Activated T-cell treated with anti-CD3 and anti-CD28 coated beads for 1 hour (primary cell): ENCODE data around the gene GNA14.
"Not testable (repeated sequence)": the region's sequence is repeated elsewhere in the genome, so short reads cannot be mapped to it uniquely, and the experiment has no call there.

Experiments used
- DNase-seq: peaks from one replicate; pipeline ENCODE4 v3.0.0-alpha.2; 2020; ENCODE audit warnings: low read depth

Gene GNA14

GRCh38 chr9:77449240-77450084, 198.7 kb downstream of the GNA14 start:
- DNase-seq: no peak

DNA sequence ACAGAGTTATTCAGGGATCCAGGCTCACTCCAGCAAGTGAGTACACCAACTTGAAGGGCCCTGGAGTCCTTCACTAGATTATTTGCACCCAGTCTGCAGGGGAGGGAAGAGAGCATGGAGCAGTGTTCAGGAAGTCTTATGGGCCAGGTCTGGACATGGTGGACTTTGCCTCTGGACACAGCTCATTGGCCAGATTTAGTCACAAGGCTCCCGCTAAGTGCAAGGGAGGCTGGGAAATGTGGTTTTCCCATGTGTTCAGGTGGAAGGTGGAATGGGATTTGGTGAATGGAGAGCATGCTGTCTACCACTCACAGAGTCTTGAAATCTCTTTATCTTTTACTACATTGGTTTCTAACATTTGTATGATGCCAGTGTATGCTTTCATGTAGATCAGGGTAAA, 200.5 kb downstream of the GNA14 start:
- DNase-seq: no peak

DNA sequence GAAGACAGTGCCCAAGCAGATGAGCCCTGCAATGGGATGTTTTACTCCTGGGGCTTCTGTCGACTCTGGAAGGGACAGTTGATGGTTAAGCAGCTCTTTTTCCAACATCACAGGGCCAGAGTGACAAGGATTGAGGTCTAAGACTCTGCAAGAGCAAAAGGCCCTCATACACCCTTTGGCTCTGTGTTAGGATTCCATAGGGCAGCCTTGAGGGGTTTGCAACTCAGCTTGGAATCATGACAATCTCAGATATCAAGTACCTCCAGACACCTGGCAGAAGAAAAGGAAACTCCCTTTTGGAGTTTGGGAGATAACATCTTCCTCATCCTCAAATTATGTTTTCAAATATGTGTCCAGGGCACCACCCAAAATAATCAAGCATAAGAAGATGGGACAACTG, 205.7 kb downstream of the GNA14 start:
- no peak for DNase-seq

DNA sequence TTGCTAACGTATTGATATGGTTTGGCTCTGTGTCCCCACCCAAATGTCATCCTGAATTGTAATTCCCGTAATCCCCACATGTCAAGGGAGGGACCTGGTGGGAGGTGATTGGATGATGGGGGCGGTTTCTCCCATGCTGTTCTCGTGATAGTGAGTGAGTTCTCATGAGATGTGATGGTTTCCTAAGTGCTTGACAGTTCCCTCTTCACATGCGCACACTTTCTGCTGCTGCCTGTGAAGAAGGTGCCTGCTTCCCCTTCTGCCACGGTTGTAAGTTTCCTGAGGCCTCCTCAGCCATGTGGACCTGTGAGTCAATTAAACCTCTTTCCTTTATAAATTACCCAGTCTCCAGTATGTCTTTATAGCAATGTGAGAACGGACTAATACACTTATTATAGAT, 207.0 kb downstream of the GNA14 start:
- DNase-seq: not testable (repeated sequence)

DNA sequence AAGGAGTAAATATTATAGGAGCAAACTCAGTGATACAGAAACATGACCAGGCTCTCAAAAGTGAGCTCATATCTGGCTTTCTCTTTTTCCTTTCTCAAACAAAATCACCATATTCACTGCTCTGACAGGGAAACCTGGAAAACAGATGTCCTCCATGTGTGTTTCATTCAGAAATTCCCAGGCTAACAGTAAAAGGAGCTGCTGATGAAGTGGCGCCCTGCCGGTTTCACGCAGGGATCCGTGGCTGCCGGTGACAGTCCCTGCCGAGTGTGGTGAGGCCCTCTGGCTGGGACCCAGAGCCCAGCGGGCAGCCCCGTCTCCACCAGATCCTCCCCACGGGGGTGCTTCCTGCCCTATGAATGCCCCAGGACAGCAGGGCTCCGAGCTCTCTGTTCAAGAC, 208.1 kb downstream of the GNA14 start:
- no peak for DNase-seq

DNA sequence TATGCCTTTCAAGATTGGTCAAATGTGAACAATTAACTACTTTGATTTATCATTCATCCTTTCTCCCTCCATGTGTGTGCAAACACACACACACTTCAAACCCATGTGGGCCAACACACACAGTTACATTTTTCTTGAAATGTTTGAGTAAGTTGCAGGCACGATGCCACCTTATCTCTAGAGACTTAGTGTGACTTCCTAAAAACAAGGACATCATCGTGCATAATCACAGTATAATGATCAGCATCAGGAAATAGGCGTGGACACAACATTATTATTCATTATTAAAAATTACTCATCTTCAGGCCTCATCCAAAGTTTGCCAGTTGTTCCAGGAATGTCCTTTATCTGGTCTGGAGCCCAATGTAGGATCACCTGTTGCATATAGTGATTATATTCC, 209.5 kb downstream of the GNA14 start:
- no peak for DNase-seq

DNA sequence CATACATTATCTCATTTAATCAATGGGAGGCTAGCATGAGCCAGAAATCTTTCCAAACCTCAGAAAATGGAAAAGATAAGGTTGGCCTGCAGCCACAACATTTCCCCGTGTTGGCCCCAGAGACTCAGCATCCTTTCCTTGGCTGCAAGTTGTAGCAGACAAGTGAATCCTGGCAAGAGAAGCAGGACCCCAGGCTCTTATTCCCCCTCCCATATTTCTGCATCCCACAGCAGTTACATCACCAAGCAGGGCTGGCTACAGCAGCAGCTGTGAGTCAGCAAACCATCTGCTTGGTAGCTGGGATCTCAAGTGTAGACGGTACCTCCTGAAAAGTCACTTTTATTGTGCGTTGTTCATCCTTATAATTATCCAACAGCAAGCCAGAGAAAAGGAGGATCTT, 212.4 kb downstream of the GNA14 start:
- no peak for DNase-seq

DNA sequence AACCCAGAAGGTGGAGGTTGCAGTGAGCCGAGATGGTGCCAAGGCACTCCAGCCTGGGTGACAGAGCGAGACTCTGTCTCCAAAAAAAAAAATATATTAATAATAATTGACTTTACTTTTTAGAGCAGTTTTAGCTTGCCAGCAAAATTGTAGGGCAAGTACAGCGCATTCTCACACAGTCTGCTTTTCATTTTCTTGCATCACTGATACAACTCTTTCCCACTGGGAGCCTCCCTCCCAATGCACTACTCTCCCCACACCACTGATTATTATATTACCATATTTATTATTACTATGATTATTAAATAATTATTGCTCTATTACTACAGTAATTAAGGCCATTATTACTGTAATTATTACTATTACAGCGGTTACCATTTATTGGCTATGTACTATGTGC, 212.8 kb downstream of the GNA14 start:
- DNase-seq: no peak

- peak; percentile 16 for DNase-seq
Observed at GRCh38 chr9:77433675-77434445, 214.3 kb downstream of the GNA14 start.

DNA sequence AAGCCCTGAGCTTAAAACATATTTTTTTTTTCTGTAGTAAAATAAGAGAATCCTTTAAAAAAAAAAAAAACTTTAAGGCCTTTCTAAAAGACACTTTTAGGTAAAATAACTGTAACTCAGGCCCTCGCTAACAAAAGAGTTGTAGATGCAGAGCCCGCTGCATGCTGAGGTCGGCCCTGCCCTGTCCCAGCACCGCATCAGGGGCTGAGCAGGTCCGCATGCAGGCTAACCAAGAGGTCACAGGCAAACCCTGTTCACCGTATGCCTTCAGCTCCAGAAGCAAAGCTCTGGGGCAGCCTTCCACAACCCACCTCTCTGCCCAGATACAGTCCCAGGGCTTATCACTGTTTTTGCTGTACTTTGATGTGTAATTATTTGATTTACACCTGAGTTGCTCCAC, 216.1 kb downstream of the GNA14 start:
- DNase-seq: no peak

DNA sequence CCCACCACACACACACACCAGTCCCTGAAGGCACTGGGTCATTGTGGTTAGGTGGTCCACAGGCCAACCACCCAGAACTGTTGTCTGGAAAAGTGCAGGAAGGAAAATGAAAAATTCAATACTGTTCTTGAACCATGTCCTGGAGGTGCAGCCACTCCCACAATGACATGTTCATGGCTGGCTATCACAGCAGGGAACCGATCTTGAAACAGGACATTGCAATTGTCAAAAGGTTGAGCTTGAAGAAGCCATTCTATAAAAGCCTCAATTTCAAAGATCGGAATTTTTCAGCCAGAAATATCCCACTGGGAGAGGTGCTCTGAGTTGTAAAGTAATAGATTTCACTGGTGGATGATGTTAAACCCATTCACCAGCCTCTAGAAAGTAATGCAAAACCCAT, 218.2 kb downstream of the GNA14 start:
- DNase-seq: no peak

- no peak for DNase-seq
Observed at GRCh38 chr9:77427256-77427927, 220.7 kb downstream of the GNA14 start.

GRCh38 chr9:77426712-77427111, 221.4 kb downstream of the GNA14 start:
- no peak for DNase-seq

DNA sequence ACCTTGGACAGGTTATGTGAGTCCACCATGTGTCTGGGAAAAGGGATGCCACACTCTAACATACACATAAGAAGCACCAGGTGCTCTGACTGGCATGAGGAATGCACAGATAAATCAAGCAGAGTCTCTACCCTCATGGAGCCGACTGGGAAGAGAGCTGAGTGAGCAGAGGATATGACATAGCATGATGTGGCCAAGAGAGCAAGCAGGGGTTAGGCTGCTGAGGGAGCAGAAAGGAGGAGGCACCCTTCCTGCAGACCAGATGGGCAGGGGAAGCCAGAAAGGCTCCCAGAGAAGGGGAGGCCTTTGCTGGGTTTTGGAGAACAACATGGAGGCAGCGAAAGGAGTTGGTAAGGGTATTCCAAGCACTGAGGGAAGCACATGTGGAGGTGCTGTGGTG, 223.1 kb downstream of the GNA14 start:
- no peak for DNase-seq

DNA sequence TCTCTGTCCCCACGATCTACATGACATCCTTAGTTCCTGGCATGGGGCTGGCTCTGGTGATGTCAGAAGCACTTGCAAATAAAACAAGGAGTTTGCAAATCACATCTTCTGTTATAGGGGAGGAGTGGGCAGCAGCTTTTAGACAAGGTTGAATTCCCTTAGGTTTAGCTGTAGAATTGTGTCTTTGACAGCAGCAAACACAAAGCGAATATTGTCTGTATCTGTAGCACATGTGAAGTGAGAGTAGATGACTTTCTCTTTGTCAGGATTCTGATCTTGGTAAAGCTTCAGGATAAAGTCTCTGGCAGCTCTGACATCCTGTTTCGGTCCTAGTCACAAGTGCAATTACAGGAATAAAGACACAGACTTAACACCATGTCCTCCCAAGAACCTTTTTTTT, 224.3 kb downstream of the GNA14 start:
- DNase-seq: no peak

DNA sequence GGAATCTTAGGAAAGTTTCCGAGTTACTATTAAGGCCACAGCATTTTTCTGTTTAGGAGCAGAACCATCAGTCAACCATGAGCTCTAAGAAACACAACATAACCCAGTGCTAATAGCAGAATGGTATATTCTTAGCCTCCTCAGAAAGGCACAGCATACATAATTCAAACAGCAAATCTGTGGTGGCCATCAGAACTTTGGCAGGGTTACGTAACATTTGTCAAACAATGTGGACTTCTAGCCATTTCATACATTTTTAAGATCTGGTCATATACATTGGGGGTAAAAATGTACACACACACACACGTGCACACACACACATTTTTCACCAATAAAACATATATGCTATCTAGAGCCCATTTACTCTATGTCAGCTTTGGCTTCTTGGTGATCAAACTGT, 225.2 kb downstream of the GNA14 start:
- DNase-seq: no peak

- DNase-seq: no peak
Observed at GRCh38 chr9:77421506-77422265, 226.4 kb downstream of the GNA14 start.

DNA sequence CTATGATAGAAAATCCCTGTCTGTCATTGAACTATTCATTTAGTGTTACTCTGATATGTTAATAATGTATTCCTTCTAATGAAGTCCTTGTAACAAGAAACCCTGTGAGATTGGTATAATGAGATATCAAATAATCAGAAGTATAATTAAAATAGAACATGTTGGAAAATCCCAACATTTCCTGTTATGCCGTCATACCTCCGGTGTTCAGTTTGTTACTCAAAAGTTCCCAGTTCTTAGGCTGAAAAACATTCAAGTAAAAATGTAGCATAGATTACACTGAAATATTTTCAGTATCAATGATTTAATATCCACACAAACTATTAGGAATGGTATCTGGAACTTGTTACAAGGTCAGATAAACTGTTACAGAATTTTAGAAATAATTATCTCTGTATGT, 227.5 kb downstream of the GNA14 start:
- DNase-seq: no peak

GRCh38 chr9:77418226-77418625, 229.9 kb downstream of the GNA14 start:
- no peak for DNase-seq

DNA sequence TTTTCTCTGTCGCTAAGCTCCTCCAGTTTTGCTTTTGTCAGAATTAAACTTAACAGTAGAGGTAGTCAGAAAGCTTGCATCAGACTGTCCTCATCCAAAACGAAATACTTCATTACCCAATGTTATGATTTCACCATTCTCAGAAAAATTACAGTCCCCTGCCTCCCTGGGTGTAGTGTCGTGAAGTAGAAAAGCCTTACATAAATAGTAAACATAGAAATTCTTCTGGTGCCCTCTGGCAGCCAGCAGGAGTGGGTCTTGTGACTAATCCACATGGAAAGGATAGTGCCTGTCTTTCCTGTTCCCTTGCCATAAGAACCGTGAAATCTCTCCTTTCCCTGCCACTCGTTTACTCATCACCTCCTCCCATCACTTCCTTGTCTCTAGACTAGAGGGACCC, 230.6 kb downstream of the GNA14 start:
- DNase-seq: no peak

DNA sequence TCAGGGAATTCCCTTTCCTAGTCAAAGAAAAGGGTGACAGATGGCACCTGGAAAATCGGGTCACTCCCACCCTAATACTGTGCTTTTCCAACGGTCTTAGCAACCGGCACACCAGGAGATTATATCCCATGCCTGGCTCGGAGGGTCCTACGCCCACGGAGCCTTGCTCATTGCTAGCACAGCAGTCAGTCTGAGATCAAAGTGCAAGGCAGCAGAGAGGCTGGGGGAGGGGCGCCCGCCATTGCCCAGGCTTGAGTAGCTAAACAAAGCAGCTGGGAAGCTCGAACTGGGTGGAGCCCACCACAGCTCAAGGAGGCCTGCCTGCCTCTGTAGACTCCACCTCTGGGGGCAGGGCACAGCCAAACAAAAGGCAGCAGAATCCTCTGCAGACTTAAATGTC, 239.6 kb downstream of the GNA14 start:
- not testable (repeated sequence) for DNase-seq

DNA sequence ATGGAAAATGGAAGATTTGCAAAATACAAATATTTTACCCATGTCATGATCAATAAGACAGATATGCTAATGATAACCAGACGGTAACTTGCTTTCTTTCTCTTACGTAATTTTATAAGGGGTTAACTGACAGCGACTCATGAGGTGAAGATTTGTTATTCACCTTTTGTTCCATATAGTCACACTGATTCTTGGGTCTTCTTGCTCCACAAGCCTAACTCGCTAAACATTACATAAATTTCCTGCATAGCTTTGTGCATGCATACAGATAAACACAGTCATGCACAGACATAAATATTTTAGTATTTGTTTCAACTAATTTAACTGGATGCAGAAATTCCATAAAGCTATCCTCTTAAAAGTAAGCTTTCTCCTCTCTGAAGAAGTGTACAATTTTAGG, 244.9 kb downstream of the GNA14 start:
- DNase-seq: no peak
